Keratinocyte (primary cell): ENCODE measurements around the gene BRSK1.

ENCODE experiments used
- CTCF ChIP-seq, 3 experiments: IDR thresholded peaks in 1 of 3; conservative IDR thresholded peaks in 1 of 3; optimal IDR thresholded peaks in 1 of 3; 2 replicates in 2 of 3; 3 replicates in 1 of 3; pipeline versions ENCODE3 to v1.5.1; 2011; ENCODE audit warnings: low read length in 3 of 3, mild to moderate bottlenecking in 3 of 3, moderate library complexity in 2 of 3, control low read depth in 1 of 3, inconsistent platforms in 1 of 3; ENCODE audit not compliant: insufficient read depth in 2 of 3; ENCODE audit errors: extremely low read depth in 1 of 3
- EZH2 ChIP-seq: IDR thresholded peaks from one replicate; pipeline ENCODE4 v1.6.1; 2012; ENCODE audit warnings: inconsistent platforms, mild to moderate bottlenecking, low read length, moderate library complexity

- TF ChIP-seq CTCF (optimal IDR thresholded peaks at IDR 0.05 in 1 of 3, IDR thresholded peaks at IDR 0.05 in 1 of 3, conservative IDR thresholded peaks at IDR 0.05 in 1 of 3; ENCODE audit: extremely low read depth in 1 of 3, insufficient read depth in 2 of 3, low read length in 3 of 3) (no peak), EZH2 (no peak)
Observed at GRCh38 chr19:55309448-55309847, 25.7 kb downstream of the BRSK1 start.
